OCI-LY7 (cell line): ENCODE measurements around the gene IDI1.

Experiments
- CTCF ChIP-seq: fragments of 200-600 bp; sonication (generic); conservative IDR thresholded peaks from 2 replicates; pipeline ENCODE4 v1.5.1; 2014; ENCODE audit warnings: mild to moderate bottlenecking, antibody characterized with exemption, low read length, moderate library complexity, mixed read lengths
- EZH2phosphoT487 ChIP-seq: fragments of 200-600 bp; sonication (generic); IDR thresholded peaks from 2 replicates; pipeline ENCODE4 v1.6.1; 2018; ENCODE audit warnings: low read depth, borderline replicate concordance, mild to moderate bottlenecking, mixed run types, antibody characterized with exemption, low read length, moderate library complexity, mixed read lengths

- no peak for TF ChIP-seq CTCF
- no peak for TF ChIP-seq EZH2phosphoT487
Observed at GRCh38 chr10:1024103-1024502, 24.8 kb downstream of the IDI1 start.
